ENCODE data around the gene ENAH.
"Not testable (repeated sequence)": the region's sequence is repeated elsewhere in the genome, so short reads cannot be mapped to it uniquely, and the experiment has no call there.

ENAH gene

GRCh38 chr1:225638853-225639252 lies 14.1 kb downstream of the ENAH start:
- DNase-seq, result no peak

- DNase-seq, result no peak
Measured at GRCh38 chr1:225637651-225638199, 15.2 kb downstream of the ENAH start.

GRCh38 chr1:225636992-225637391 lies 15.9 kb downstream of the ENAH start:
- DNase-seq, result not testable (repeated sequence)

GRCh38 chr1:225635649-225636048 lies 17.3 kb downstream of the ENAH start:
- DNase-seq, result no peak

GRCh38 chr1:225632836-225633235 lies 20.1 kb downstream of the ENAH start:
- not testable (repeated sequence) for DNase-seq

GRCh38 chr1:225631021-225631663 lies 21.8 kb downstream of the ENAH start:
- DNase-seq, result no peak

GRCh38 chr1:225629483-225629882 lies 23.4 kb downstream of the ENAH start:
- DNase-seq, result no peak

GRCh38 chr1:225628794-225629193 lies 24.1 kb downstream of the ENAH start:
- not testable (repeated sequence) for DNase-seq

GRCh38 chr1:225627304-225627947 lies 25.5 kb downstream of the ENAH start:
- no peak for DNase-seq

GRCh38 chr1:225626698-225627097 lies 26.2 kb downstream of the ENAH start:
- no peak for DNase-seq

- no peak for DNase-seq
Measured at GRCh38 chr1:225617956-225618355, 35.0 kb downstream of the ENAH start.

GRCh38 chr1:225617479-225617878 lies 35.4 kb downstream of the ENAH start:
- no peak for DNase-seq

GRCh38 chr1:225615403-225615790 lies 37.5 kb downstream of the ENAH start:
- not testable (repeated sequence) for DNase-seq

- no peak for DNase-seq
Measured at GRCh38 chr1:225613006-225613405, 39.9 kb downstream of the ENAH start.

GRCh38 chr1:225612287-225612686 lies 40.6 kb downstream of the ENAH start:
- DNase-seq, result no peak

GRCh38 chr1:225611537-225612223 lies 41.2 kb downstream of the ENAH start:
- DNase-seq, result no peak

- DNase-seq, result no peak
Measured at GRCh38 chr1:225610539-225610938, 42.4 kb downstream of the ENAH start.

GRCh38 chr1:225608014-225608796 lies 44.7 kb downstream of the ENAH start:
- DNase-seq, result no peak

GRCh38 chr1:225607355-225607754 lies 45.6 kb downstream of the ENAH start:
- DNase-seq, result no peak

GRCh38 chr1:225603538-225604354 lies 49.2 kb downstream of the ENAH start:
- no peak for DNase-seq

- DNase-seq, result no peak
Measured at GRCh38 chr1:225602590-225603206, 50.2 kb downstream of the ENAH start.

All from stimulated activated CD8-positive, alpha-beta memory T cell treated with anti-CD3 and anti-CD28 coated beads, Interleukin-4, amount 100 ng/mL, for 48 hours (primary cell).